ENCODE data around the gene WWC2.

GRCh38 chr4:183080372-183081115, 18.5 kb upstream of the WWC2 start:
- TF ChIP-seq, protein P1, sequence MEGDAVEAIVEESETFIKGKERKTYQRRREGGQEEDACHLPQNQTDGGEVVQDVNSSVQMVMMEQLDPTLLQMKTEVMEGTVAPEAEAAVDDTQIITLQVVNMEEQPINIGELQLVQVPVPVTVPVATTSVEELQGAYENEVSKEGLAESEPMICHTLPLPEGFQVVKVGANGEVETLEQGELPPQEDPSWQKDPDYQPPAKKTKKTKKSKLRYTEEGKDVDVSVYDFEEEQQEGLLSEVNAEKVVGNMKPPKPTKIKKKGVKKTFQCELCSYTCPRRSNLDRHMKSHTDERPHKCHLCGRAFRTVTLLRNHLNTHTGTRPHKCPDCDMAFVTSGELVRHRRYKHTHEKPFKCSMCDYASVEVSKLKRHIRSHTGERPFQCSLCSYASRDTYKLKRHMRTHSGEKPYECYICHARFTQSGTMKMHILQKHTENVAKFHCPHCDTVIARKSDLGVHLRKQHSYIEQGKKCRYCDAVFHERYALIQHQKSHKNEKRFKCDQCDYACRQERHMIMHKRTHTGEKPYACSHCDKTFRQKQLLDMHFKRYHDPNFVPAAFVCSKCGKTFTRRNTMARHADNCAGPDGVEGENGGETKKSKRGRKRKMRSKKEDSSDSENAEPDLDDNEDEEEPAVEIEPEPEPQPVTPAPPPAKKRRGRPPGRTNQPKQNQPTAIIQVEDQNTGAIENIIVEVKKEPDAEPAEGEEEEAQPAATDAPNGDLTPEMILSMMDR (conservative IDR thresholded peaks at IDR 0.05; ENCODE audit: low read length) = no peak
- TF ChIP-seq EZH2phosphoT487 (IDR thresholded peaks at IDR 0.05; ENCODE audit: borderline replicate concordance) = no peak

Data from Loucy (cell line).